SK-N-SH treated with all-trans-retinoic acid at 6 μM for 48 hours (cell line): Measurements from ENCODE around the gene MT1G.

Experiments
- ATAC-seq: fragments of 200-7000 bp; cut with Tn5 transposase; 3 replicates; pipeline ENCODE4 v1.9.1; 2020; ENCODE audit warnings: mild to moderate bottlenecking, moderate library complexity
- ARNTL ChIP-seq: fragments of 450-650 bp; formaldehyde crosslinking; IDR thresholded peaks from 2 replicates; pipeline ENCODE4 v1.5.0; 2020; ENCODE audit warnings: low read depth, mild to moderate bottlenecking, moderate library complexity, borderline replicate concordance
- CREB5 ChIP-seq: fragments of 250-450 bp; sonication (Bioruptor Pico); IDR thresholded peaks from 2 replicates; pipeline ENCODE4 v1.5.1; 2020; ENCODE audit warnings: low read depth, mild to moderate bottlenecking, moderate library complexity
- CSDC2 ChIP-seq: fragments of 250-450 bp; sonication (Bioruptor Pico); IDR thresholded peaks from 2 replicates; pipeline ENCODE4 v1.5.0; 2020; ENCODE audit warnings: mild to moderate bottlenecking, moderate library complexity
- ESRRG ChIP-seq: fragments of 250-450 bp; sonication (Bioruptor Pico); IDR thresholded peaks from 2 replicates; pipeline ENCODE4 v1.6.1; 2021; ENCODE audit warnings: mild to moderate bottlenecking
- GLIS3 ChIP-seq: fragments of 250-450 bp; sonication (Bioruptor Pico); IDR thresholded peaks from 2 replicates; pipeline ENCODE4 v1.5.0; 2020; ENCODE audit warnings: mild to moderate bottlenecking, moderate library complexity
- ISL1 ChIP-seq: fragments of 250-450 bp; sonication (Bioruptor Pico); IDR thresholded peaks from 2 replicates; pipeline ENCODE4 v2.1.2; 2022; ENCODE audit warnings: mild to moderate bottlenecking, moderate library complexity
- OSR1 ChIP-seq: fragments of 250-450 bp; sonication (Bioruptor Pico); IDR thresholded peaks from 2 replicates; pipeline ENCODE4 v1.8.0; 2022; ENCODE audit warnings: moderate library complexity, mild to moderate bottlenecking, inconsistent platforms
- PATZ1 ChIP-seq: fragments of 250-450 bp; sonication (Bioruptor Pico); IDR thresholded peaks from 2 replicates; pipeline ENCODE4 v1.8.0; 2020; ENCODE audit warnings: mild to moderate bottlenecking, moderate library complexity, borderline replicate concordance
- POU6F1 ChIP-seq: fragments of 250-450 bp; sonication (Bioruptor Pico); IDR thresholded peaks from 2 replicates; pipeline ENCODE4 v1.8.0; 2021; ENCODE audit warnings: low read depth, mild to moderate bottlenecking, moderate library complexity, borderline replicate concordance
- PPARA ChIP-seq: fragments of 250-450 bp; sonication (Bioruptor Pico); IDR thresholded peaks from 2 replicates; pipeline ENCODE4 v1.5.0; 2020; ENCODE audit warnings: mild to moderate bottlenecking, borderline replicate concordance
- RARB ChIP-seq: fragments of 250-450 bp; sonication (Bioruptor Pico); IDR thresholded peaks from 2 replicates; pipeline ENCODE4 v1.8.0; 2021; ENCODE audit warnings: mild to moderate bottlenecking, moderate library complexity
- SNAI2 ChIP-seq: fragments of 250-450 bp; sonication (Bioruptor Pico); IDR thresholded peaks from 2 replicates; pipeline ENCODE4 v1.5.0; 2020; ENCODE audit warnings: mild to moderate bottlenecking, moderate library complexity
- TCF4 ChIP-seq: fragments of 250-450 bp; sonication (Bioruptor Pico); IDR thresholded peaks from 2 replicates; pipeline ENCODE4 v1.8.0; 2021; ENCODE audit warnings: mild to moderate bottlenecking, moderate library complexity, borderline replicate concordance
- TOX ChIP-seq: fragments of 250-450 bp; sonication (Bioruptor Pico); IDR thresholded peaks from 2 replicates; pipeline ENCODE4 v1.8.0; 2021; ENCODE audit warnings: mild to moderate bottlenecking, moderate library complexity, borderline replicate concordance
- ZC3H10 ChIP-seq: fragments of 250-450 bp; sonication (Bioruptor Pico); IDR thresholded peaks from 2 replicates; pipeline ENCODE4 v1.5.1; 2021; ENCODE audit warnings: mild to moderate bottlenecking, moderate library complexity
- ZFP3 ChIP-seq: fragments of 250-450 bp; sonication (Bioruptor Pico); IDR thresholded peaks from 2 replicates; pipeline ENCODE4 v1.5.0; 2020; ENCODE audit warnings: mild to moderate bottlenecking, moderate library complexity
- ZFP30 ChIP-seq: fragments of 450-650 bp; formaldehyde crosslinking; IDR thresholded peaks from 2 replicates; pipeline ENCODE4 v1.5.0; 2022; ENCODE audit warnings: mild to moderate bottlenecking, moderate library complexity
- ZNF565 ChIP-seq: fragments of 450-650 bp; formaldehyde crosslinking; conservative IDR thresholded peaks from 2 replicates; pipeline ENCODE4 v1.5.0; 2020; ENCODE audit warnings: low read depth, mild to moderate bottlenecking, moderate library complexity
- ZNF70 ChIP-seq: fragments of 450-650 bp; formaldehyde crosslinking; IDR thresholded peaks from 2 replicates; pipeline ENCODE4 v1.5.0; 2020; ENCODE audit warnings: mild to moderate bottlenecking, moderate library complexity
- ZNF8 ChIP-seq: fragments of 450-650 bp; formaldehyde crosslinking; IDR thresholded peaks from 2 replicates; pipeline ENCODE4 v1.5.0; 2020; ENCODE audit warnings: mild to moderate bottlenecking, moderate library complexity
- TF ChIP-seq, protein P1 (sequence below): fragments of 250-450 bp; sonication (Bioruptor Pico); IDR thresholded peaks from 2 replicates; pipeline ENCODE4 v1.5.1; 2021; ENCODE audit warnings: mild to moderate bottlenecking, moderate library complexity
- TF ChIP-seq, protein P2 (sequence below): fragments of 250-450 bp; sonication (Bioruptor Pico); IDR thresholded peaks from 2 replicates; pipeline ENCODE4 v1.5.0; 2020; ENCODE audit warnings: mild to moderate bottlenecking, moderate library complexity

Gene MT1G

GRCh38 chr16:56658327-56658875 lies 9.5 kb downstream of the MT1G start:
- TF ChIP-seq ZFP30 (CRISPR knock-in tag): no peak
- TF ChIP-seq PPARA: no peak
- no peak for TF ChIP-seq ARNTL (CRISPR knock-in tag)
- no peak for TF ChIP-seq TCF4
- TF ChIP-seq, protein P1, sequence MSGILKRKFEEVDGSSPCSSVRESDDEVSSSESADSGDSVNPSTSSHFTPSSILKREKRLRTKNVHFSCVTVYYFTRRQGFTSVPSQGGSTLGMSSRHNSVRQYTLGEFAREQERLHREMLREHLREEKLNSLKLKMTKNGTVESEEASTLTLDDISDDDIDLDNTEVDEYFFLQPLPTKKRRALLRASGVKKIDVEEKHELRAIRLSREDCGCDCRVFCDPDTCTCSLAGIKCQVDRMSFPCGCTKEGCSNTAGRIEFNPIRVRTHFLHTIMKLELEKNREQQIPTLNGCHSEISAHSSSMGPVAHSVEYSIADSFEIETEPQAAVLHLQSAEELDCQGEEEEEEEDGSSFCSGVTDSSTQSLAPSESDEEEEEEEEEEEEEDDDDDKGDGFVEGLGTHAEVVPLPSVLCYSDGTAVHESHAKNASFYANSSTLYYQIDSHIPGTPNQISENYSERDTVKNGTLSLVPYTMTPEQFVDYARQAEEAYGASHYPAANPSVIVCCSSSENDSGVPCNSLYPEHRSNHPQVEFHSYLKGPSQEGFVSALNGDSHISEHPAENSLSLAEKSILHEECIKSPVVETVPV (CRISPR knock-in tag): no peak
- no peak for TF ChIP-seq OSR1 (CRISPR knock-in tag)
- TF ChIP-seq GLIS3 (CRISPR knock-in tag): no peak
- no peak for TF ChIP-seq RARB (CRISPR knock-in tag)
- no peak for TF ChIP-seq ESRRG (CRISPR knock-in tag)
- TF ChIP-seq ZNF565 (CRISPR knock-in tag): no peak
- TF ChIP-seq CREB5 (CRISPR knock-in tag): no peak
- no peak for TF ChIP-seq ZFP3 (CRISPR knock-in tag)
- TF ChIP-seq PATZ1: no peak
- TF ChIP-seq, protein P2, sequence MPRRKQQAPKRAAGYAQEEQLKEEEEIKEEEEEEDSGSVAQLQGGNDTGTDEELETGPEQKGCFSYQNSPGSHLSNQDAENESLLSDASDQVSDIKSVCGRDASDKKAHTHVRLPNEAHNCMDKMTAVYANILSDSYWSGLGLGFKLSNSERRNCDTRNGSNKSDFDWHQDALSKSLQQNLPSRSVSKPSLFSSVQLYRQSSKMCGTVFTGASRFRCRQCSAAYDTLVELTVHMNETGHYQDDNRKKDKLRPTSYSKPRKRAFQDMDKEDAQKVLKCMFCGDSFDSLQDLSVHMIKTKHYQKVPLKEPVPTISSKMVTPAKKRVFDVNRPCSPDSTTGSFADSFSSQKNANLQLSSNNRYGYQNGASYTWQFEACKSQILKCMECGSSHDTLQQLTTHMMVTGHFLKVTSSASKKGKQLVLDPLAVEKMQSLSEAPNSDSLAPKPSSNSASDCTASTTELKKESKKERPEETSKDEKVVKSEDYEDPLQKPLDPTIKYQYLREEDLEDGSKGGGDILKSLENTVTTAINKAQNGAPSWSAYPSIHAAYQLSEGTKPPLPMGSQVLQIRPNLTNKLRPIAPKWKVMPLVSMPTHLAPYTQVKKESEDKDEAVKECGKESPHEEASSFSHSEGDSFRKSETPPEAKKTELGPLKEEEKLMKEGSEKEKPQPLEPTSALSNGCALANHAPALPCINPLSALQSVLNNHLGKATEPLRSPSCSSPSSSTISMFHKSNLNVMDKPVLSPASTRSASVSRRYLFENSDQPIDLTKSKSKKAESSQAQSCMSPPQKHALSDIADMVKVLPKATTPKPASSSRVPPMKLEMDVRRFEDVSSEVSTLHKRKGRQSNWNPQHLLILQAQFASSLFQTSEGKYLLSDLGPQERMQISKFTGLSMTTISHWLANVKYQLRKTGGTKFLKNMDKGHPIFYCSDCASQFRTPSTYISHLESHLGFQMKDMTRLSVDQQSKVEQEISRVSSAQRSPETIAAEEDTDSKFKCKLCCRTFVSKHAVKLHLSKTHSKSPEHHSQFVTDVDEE (CRISPR knock-in tag): no peak
- no peak for TF ChIP-seq SNAI2 (CRISPR knock-in tag)
- TF ChIP-seq TOX (CRISPR knock-in tag): no peak
- TF ChIP-seq ZNF70 (CRISPR knock-in tag): no peak
- no peak for TF ChIP-seq POU6F1
- no peak for TF ChIP-seq ZC3H10 (CRISPR knock-in tag)
- no peak for TF ChIP-seq ISL1 (CRISPR knock-in tag)

GRCh38 chr16:56657555-56658326 lies 10.1 kb downstream of the MT1G start, which contains the start of gene MT1F:
TSS of gene MT1F (plus strand) at chr16:56657959. CDS start at chr16:56658059, 100 bp downstream.
- peak; percentile 88 for ATAC-seq

More at GRCh38 chr16:56658327-56658875, 9.5 kb downstream of the MT1G start:
- no peak for ATAC-seq

More at GRCh38 chr16:56657555-56658326, 10.1 kb downstream of the MT1G start, which contains the start of gene MT1F:
- no peak for TF ChIP-seq ZFP3 (CRISPR knock-in tag)
- TF ChIP-seq ZNF8 (CRISPR knock-in tag): no peak
- TF ChIP-seq GLIS3 (CRISPR knock-in tag): no peak
- no peak for TF ChIP-seq ZC3H10 (CRISPR knock-in tag)
- TF ChIP-seq ZNF70 (CRISPR knock-in tag): no peak
- TF ChIP-seq CSDC2 (CRISPR knock-in tag): no peak
- TF ChIP-seq ZNF565 (CRISPR knock-in tag): no peak
- no peak for TF ChIP-seq ZFP30 (CRISPR knock-in tag)
